Measurements from ENCODE around the gene ANKRD17. TPM values are rescaled to one million over a fixed set of nuclear protein-coding genes. Genes with fewer than 3 reads are reported as not detected.

The ANKRD17 gene
- total and polyA plus RNA-seq, 2 of the 4 experiments (the other 2 are of a cell fraction): 28.5 to 75.3 TPM

GRCh38 chr4:73066445-73066844 is 192.2 kb downstream of the ANKRD17 start:
- Histone ChIP-seq H2BK120ac (ENCODE audit: low read depth, low read length) (no peak overlapping the region), H2BK5ac (ENCODE audit: low read depth, low read length, poor library complexity, severe bottlenecking) (no peak overlapping the region), H3K9me3 (ENCODE audit: control insufficient read depth, insufficient read depth, low read length) (no peaks in the 10 kb centered on the region), H3K4me3 (ENCODE audit: insufficient read depth, low read depth, low read length) (no peak overlapping the region), H2AK5ac (ENCODE audit: low read depth, low read length) (no peak overlapping the region), H2BK15ac (ENCODE audit: low read depth, low read length) (no peak overlapping the region), H2AK9ac (replicated peaks; ENCODE audit: low read depth, low read length, poor library complexity) (no peak overlapping the region), H2BK20ac (ENCODE audit: low read depth, low read length) (no peak overlapping the region), H3K27ac (ENCODE audit: insufficient read depth, low read length) (no peak overlapping the region), H3K23ac (ENCODE audit: low read depth, low read length) (no peak overlapping the region), H3K79me1 (ENCODE audit: low read depth in 1 of 2, low read length in 2 of 2) (peaks cover 15 to 26% of the 10 kb centered on the region in 2 experiments), H3K18ac (ENCODE audit: low read depth, low read length) (no peak overlapping the region), H4K20me1 (ENCODE audit: insufficient read depth, low read length) (no peaks in the 10 kb centered on the region), H4K8ac (ENCODE audit: low read depth in 2 of 2, low read length in 2 of 2) (no peak overlapping the region), H3K4me2 (ENCODE audit: low read depth, low read length) (no peak overlapping the region), H2AFZ (replicated peaks; ENCODE audit: low read length, poor library complexity) (no peak overlapping the region), H4K5ac (ENCODE audit: low read depth, low read length) (no peak overlapping the region), H3K4me1 (ENCODE audit: control insufficient read depth, insufficient read depth, low read length) (no peaks in the 10 kb centered on the region; the same call in 1 of the 2 replicates), H3K4ac (ENCODE audit: low read depth, low read length) (no peak overlapping the region), H3K27me3 (ENCODE audit: control insufficient read depth, insufficient read depth, low read length) (no peaks in the 10 kb centered on the region), H3K36me3 (ENCODE audit: control insufficient read depth, insufficient read depth, low read length) (peaks cover 9% of the 10 kb centered on the region), H4K91ac (ENCODE audit: insufficient read depth, low read depth, low read length) (no peak overlapping the region), H3K56ac (ENCODE audit: extremely low read depth, insufficient read depth, low read length) (no peak overlapping the region), H3K9ac (ENCODE audit: low read depth, low read length) (no peak overlapping the region), H3K14ac (replicated peaks; ENCODE audit: low read depth, low read length) (no peak overlapping the region), H3K9me1 (ENCODE audit: insufficient read depth, low read length) (no peaks in the 10 kb centered on the region)
- no TSS peak for BruUV-seq (replicated peaks)
- WGBS, 2 experiments (ENCODE audit: extremely low coverage in 2 of 2, insufficient read length in 1 of 2): no CpG with 5 or more reads among the region's 3 CpGs
- DNase-seq (no peak), ATAC-seq (ENCODE audit: low read depth) (no peak)
- dilution Hi-C loops (cut with HindIII; ENCODE audit: low sequenced_read_pairs, unreplicated experiment) (no loop called here), in situ Hi-C loops (cut with MboI; ENCODE audit: low sequenced_read_pairs) (no loop called here), intact Hi-C loops (cut with micrococcal nuclease) (loop anchor here (5.0 kb wide), 1 partner anchor 241 kb away; no protein-coding TSS in a partner anchor)
- TF ChIP-seq MXI1 (IDR thresholded peaks at IDR 0.05; ENCODE audit: borderline replicate concordance, low read depth, low read length) (no peak), RCOR1 (IDR thresholded peaks at IDR 0.05; ENCODE audit: insufficient replicate concordance, low read length) (no peak), MAZ (IDR thresholded peaks at IDR 0.05; ENCODE audit: borderline replicate concordance, low read depth, low read length) (no peak), CHD1 (IDR thresholded peaks at IDR 0.05; ENCODE audit: low read depth, low read length) (no peak), FOS (IDR thresholded peaks at IDR 0.05; ENCODE audit: low read depth, low read length) (no peak), RFX5 (IDR thresholded peaks at IDR 0.05; ENCODE audit: low read depth, low read length) (no peak), POLR2A (IDR thresholded peaks at IDR 0.05; ENCODE audit: low read depth, low read length) (no peak), ELK1 (IDR thresholded peaks at IDR 0.05; ENCODE audit: borderline replicate concordance, low read depth, low read length) (no peak), NFE2L2 (IDR thresholded peaks at IDR 0.05; ENCODE audit: low read depth, low read length) (no peak), RAD21 (IDR thresholded peaks at IDR 0.05; ENCODE audit: low read length) (no peak), BHLHE40 (IDR thresholded peaks at IDR 0.05; ENCODE audit: low read depth, low read length) (no peak), CTCF (conservative IDR thresholded peaks at IDR 0.05; ENCODE audit: low read depth, low read length) (no peak), SMC3 (IDR thresholded peaks at IDR 0.05; ENCODE audit: low read depth, low read length) (no peak), MAFK (IDR thresholded peaks at IDR 0.05; ENCODE audit: low read depth, low read length) (no peak), USF2 (IDR thresholded peaks at IDR 0.05; ENCODE audit: low read depth, low read length) (no peak), CEBPB (IDR thresholded peaks at IDR 0.05; ENCODE audit: low read depth, low read length) (no peak)
- ChIA-PET CTCF (no interaction called here), POLR2A (ENCODE audit: unreplicated experiment) (no interaction called here)

Measured in IMR-90 (cell line).